Breast epithelium (tissue), 4 donors: ENCODE results near the gene COL4A4. TPM values are rescaled to one million over a fixed set of nuclear protein-coding genes. Genes with fewer than 3 reads are reported as not detected.
"Not testable (repeated sequence)": the region's sequence is repeated elsewhere in the genome, so short reads cannot be mapped to it uniquely, and the experiment has no call there.

Experiments used
- DNase-seq, 2 donors: peaks; one replicate each; pipeline ENCODE4 v3.0.0-alpha.2; 2019; ENCODE audit warnings: low spot score in 2 of 2
- H3K27ac ChIP-seq, 2 donors: fragments of 200-600 bp; sonication (generic) in 1 of 2; one replicate each; pipeline ENCODE4 v1.5.1; 2016 to 2019; ENCODE audit warnings: mild to moderate bottlenecking in 1 of 2
- H3K27me3 ChIP-seq, 2 donors: fragments of 200-600 bp; sonication (generic) in 1 of 2; one replicate each; pipeline versions ENCODE4 v1.5.1 to v1.6.0; 2017 to 2019; ENCODE audit warnings: control low read depth in 1 of 2, mild to moderate bottlenecking in 1 of 2
- H3K36me3 ChIP-seq: fragments of 200-600 bp; one replicate; pipeline ENCODE4 v1.5.1; 2019
- H3K4me1 ChIP-seq, 2 donors: fragments of 200-600 bp; sonication (generic); one replicate each; pipeline ENCODE4 v1.5.1; 2016 to 2019; ENCODE audit warnings: control low read depth in 1 of 2
- H3K4me3 ChIP-seq, 3 donors: fragments of 200-600 bp; sonication (generic); 1 replicate in 2 of 3; 2 replicates in 1 of 3; pipeline ENCODE4 v1.5.1; 2016 to 2019; ENCODE audit warnings: mild to moderate bottlenecking in 3 of 3, moderate library complexity in 2 of 3
- H3K9me3 ChIP-seq, 2 donors: fragments of 200-600 bp; sonication (generic) in 1 of 2; one replicate each; pipeline ENCODE4 v1.5.1; 2016 to 2019; ENCODE audit warnings: control low read depth in 1 of 2
- POLR2A ChIP-seq: fragments of 450-650 bp; IDR thresholded peaks from one replicate; pipeline ENCODE4 v1.6.1; 2016; ENCODE audit warnings: antibody characterized with exemption, mild to moderate bottlenecking, moderate library complexity
- POLR2AphosphoS5 ChIP-seq, 3 donors: sonication (generic); formaldehyde crosslinking; IDR thresholded peaks; one replicate each; pipeline ENCODE4 v1.6.1; 2017; ENCODE audit warnings: antibody characterized with exemption in 3 of 3
- intact Hi-C: fragments of 100-400 bp; cut with DNase I; formaldehyde crosslinking; loops from one replicate; pipeline ENCODE4 v1.15.1; 2023; ENCODE audit warnings: low total_unique reads
- total RNA-seq, 3 donors: library from RNA; depleted of rRNA; stranded (reverse); fragments of >200 nt; gene quantifications; one replicate each; pipeline ENCODE4 v1.1.0, GENCODE V29; 2016
- TF ChIP-seq, protein P1 (sequence below), 3 donors: fragments of 450-650 bp; IDR thresholded peaks; one replicate each; pipeline ENCODE4 v1.5.1; 2016 to 2017; ENCODE audit warnings: antibody characterized with exemption in 3 of 3, mild to moderate bottlenecking in 3 of 3, moderate library complexity in 3 of 3

Gene COL4A4
- total RNA-seq, 3 donors from 2014 or later, result 1.2 to 3.8 (median 1.6) TPM

- intact Hi-C loops, result no loop called here
- TF ChIP-seq, protein P1, sequence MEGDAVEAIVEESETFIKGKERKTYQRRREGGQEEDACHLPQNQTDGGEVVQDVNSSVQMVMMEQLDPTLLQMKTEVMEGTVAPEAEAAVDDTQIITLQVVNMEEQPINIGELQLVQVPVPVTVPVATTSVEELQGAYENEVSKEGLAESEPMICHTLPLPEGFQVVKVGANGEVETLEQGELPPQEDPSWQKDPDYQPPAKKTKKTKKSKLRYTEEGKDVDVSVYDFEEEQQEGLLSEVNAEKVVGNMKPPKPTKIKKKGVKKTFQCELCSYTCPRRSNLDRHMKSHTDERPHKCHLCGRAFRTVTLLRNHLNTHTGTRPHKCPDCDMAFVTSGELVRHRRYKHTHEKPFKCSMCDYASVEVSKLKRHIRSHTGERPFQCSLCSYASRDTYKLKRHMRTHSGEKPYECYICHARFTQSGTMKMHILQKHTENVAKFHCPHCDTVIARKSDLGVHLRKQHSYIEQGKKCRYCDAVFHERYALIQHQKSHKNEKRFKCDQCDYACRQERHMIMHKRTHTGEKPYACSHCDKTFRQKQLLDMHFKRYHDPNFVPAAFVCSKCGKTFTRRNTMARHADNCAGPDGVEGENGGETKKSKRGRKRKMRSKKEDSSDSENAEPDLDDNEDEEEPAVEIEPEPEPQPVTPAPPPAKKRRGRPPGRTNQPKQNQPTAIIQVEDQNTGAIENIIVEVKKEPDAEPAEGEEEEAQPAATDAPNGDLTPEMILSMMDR (IDR thresholded peaks at IDR 0.05), result no peak
- TF ChIP-seq POLR2AphosphoS5 (IDR thresholded peaks at IDR 0.05), result no peak
- TF ChIP-seq POLR2A, result no peak
- no peak overlapping the region for H3K4me3 ChIP-seq
- H3K27ac ChIP-seq, result no peak overlapping the region
- no peaks in the 10 kb centered on the region for H3K27me3 ChIP-seq
- H3K36me3 ChIP-seq, result no peaks in the 10 kb centered on the region
- no peaks in the 10 kb centered on the region for H3K4me1 ChIP-seq
- no peak for DNase-seq
- no peaks in the 10 kb centered on the region for H3K9me3 ChIP-seq
These were observed 13.8 kb upstream of the COL4A4 start for GRCh38 chr2:227177592-227178336.

- H3K27me3 ChIP-seq, H3K27ac ChIP-seq, DNase-seq, H3K4me1 ChIP-seq, H3K4me3 ChIP-seq, H3K9me3 ChIP-seq, intact Hi-C loops, H3K36me3 ChIP-seq: not testable (repeated sequence)
These were observed 7.8 kb upstream of the COL4A4 start for GRCh38 chr2:227171779-227172178.

GRCh38 chr2:227164763-227165291 is 822 bp upstream of the COL4A4 start:
- Histone ChIP-seq H3K4me3 (peak overlapping the region; percentile 35 to 76 (median 59)), H3K27me3 (peaks cover 8 to 11% of the 10 kb centered on the region in 2 donors), H3K4me1 (no peaks in the 10 kb centered on the region), H3K36me3 (no peaks in the 10 kb centered on the region), H3K9me3 (peaks cover 0 to 10% of the 10 kb centered on the region in 2 donors), H3K27ac (peak overlapping the region in 1 of 2 donors; percentile 34)
- DNase-seq, result no peak
- intact Hi-C loops, result no loop called here
- TF ChIP-seq, protein P1 (IDR thresholded peaks at IDR 0.05), result no peak
- TF ChIP-seq POLR2A (no peak), POLR2AphosphoS5 (IDR thresholded peaks at IDR 0.05) (no peak)

GRCh38 chr2:227163485-227163997 is 464 bp downstream of the COL4A4 start:
- Histone ChIP-seq H3K4me3 (peak overlapping the region; percentile 35 to 76 (median 59)), H3K4me1 (no peaks in the 10 kb centered on the region), H3K27ac (no peak overlapping the region), H3K27me3 (peaks cover 8 to 11% of the 10 kb centered on the region in 2 donors), H3K36me3 (no peaks in the 10 kb centered on the region), H3K9me3 (peaks cover 0 to 10% of the 10 kb centered on the region in 2 donors)
- intact Hi-C loops, result no loop called here
- DNase-seq, result no peak
- TF ChIP-seq, protein P1 (IDR thresholded peaks at IDR 0.05), result no peak
- TF ChIP-seq POLR2AphosphoS5 (IDR thresholded peaks at IDR 0.05) (no peak), POLR2A (no peak)

GRCh38 chr2:227161947-227162346 is 2.1 kb downstream of the COL4A4 start:
- Histone ChIP-seq H3K27me3 (peaks cover 8 to 15% of the 10 kb centered on the region in 2 donors), H3K9me3 (peaks cover 0 to 5% of the 10 kb centered on the region in 2 donors), H3K4me1 (no peaks in the 10 kb centered on the region), H3K27ac (no peak overlapping the region), H3K36me3 (no peaks in the 10 kb centered on the region), H3K4me3 (no peak overlapping the region)
- intact Hi-C loops, result no loop called here
- no peak for DNase-seq
- no peak for TF ChIP-seq POLR2A
- TF ChIP-seq POLR2AphosphoS5 (IDR thresholded peaks at IDR 0.05), result no peak
- TF ChIP-seq, protein P1 (IDR thresholded peaks at IDR 0.05), result no peak
